MCF 10A (cell line): Measurements from ENCODE around the gene PHKG2. TPM values are rescaled to one million over a fixed set of nuclear protein-coding genes. Genes with fewer than 3 reads are reported as not detected.

Experiments used
- BruUV-seq: library from RNA; stranded (reverse); fragments of 400-500 nt; replicated peaks from 2 replicates; lab custom pipeline; 2021; lab: Mats Ljungman, UMichigan
- CTCF ChIA-PET: fragments of 300-600 bp; sonication (Branson Sonifier 250); formaldehyde crosslinking; extraction: SDS; loops from one replicate; lab custom pipeline; 2021; ENCODE audit warnings: antibody characterized with exemption, inconsistent platforms; lab: Yijun Ruan, JAX
- POLR2A ChIA-PET: fragments of 300-600, 350-650 bp; sonication (Branson Sonifier 250); formaldehyde crosslinking; extraction: SDS; loops from one replicate; lab custom pipeline; 2020; ENCODE audit warnings: antibody characterized with exemption, inconsistent platforms; lab: Yijun Ruan, JAX
- DNase-seq: peaks from one replicate; pipeline ENCODE4 v3.0.0-alpha.2; 2018; ENCODE audit not compliant: unreplicated experiment
- H3K27ac Mint-ChIP-seq: one replicate; pipeline ENCODE4 v1.8.0; 2022; ENCODE audit warnings: mild to moderate bottlenecking, low read depth, mixed read lengths; ENCODE audit not compliant: unreplicated experiment
- H3K27me3 Mint-ChIP-seq: one replicate; pipeline ENCODE4 v1.8.0; 2022; ENCODE audit warnings: mixed read lengths; ENCODE audit not compliant: insufficient read depth, unreplicated experiment
- H3K36me3 Mint-ChIP-seq: one replicate; pipeline ENCODE4 v1.8.0; 2022; ENCODE audit warnings: mild to moderate bottlenecking, moderate library complexity, mixed read lengths; ENCODE audit not compliant: insufficient read depth, unreplicated experiment
- H3K4me1 Mint-ChIP-seq: one replicate; pipeline ENCODE4 v1.8.0; 2022; ENCODE audit warnings: mixed read lengths; ENCODE audit not compliant: insufficient read depth, unreplicated experiment
- H3K4me3 Mint-ChIP-seq: one replicate; pipeline ENCODE4 v1.8.0; 2022; ENCODE audit warnings: mild to moderate bottlenecking, moderate library complexity, mixed read lengths; ENCODE audit not compliant: unreplicated experiment
- H3K9me3 Mint-ChIP-seq: one replicate; pipeline ENCODE4 v1.8.0; 2022; ENCODE audit warnings: mixed read lengths; ENCODE audit not compliant: unreplicated experiment
- intact Hi-C: fragments of 100-400 bp; cut with micrococcal nuclease; formaldehyde crosslinking; loops from 2 replicates; pipeline ENCODE4 v1.14.1; 2022
- total RNA-seq: library from RNA; stranded (reverse); gene quantifications from 2 replicates; pipeline ENCODE4 v1.2.3, GENCODE V29; 2022
- TF ChIP-seq, protein P1 (sequence below): fragments of 200-600 bp; IDR thresholded peaks from one replicate; pipeline ENCODE4 v1.8.0; 2022; ENCODE audit warnings: antibody characterized with exemption, mild to moderate bottlenecking; ENCODE audit not compliant: unreplicated experiment

Gene PHKG2
- total RNA-seq, 1 experiment from 2014 or later, result 28.4 TPM

DNA sequence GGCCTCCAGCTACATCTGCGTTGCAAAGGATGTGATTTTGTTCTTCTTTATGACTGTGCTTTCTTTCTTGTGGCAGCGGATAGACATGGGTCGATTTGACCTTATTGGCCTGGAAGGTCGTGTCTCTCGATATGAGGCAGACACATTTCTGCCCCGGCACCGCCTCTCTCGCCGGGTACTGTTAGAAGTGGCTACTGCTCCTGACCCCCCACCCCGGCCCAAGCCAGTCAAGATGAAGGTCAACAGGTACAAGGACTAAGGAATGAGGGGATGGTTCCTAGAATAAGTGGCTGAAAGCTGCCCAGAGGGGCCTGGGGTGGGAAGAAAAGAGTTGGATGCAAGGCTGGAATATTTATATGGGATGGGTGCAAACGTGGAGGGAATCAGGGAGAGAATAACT lies 28.1 kb upstream of the PHKG2 start:
- H3K9me3 Mint-ChIP-seq, result no peaks in the 10 kb centered on the region
- POLR2A ChIA-PET, result interaction anchor here (0.8 kb wide), 1 partner anchor 14 kb away, joined by 3 read pairs; no protein-coding TSS in a partner anchor
- no peaks in the 10 kb centered on the region for H3K27me3 Mint-ChIP-seq
- H3K4me3 Mint-ChIP-seq, result no peak overlapping the region
- peaks cover 91% of the 10 kb centered on the region for H3K36me3 Mint-ChIP-seq
- CTCF ChIA-PET, result no interaction called here
- TF ChIP-seq, protein P1, sequence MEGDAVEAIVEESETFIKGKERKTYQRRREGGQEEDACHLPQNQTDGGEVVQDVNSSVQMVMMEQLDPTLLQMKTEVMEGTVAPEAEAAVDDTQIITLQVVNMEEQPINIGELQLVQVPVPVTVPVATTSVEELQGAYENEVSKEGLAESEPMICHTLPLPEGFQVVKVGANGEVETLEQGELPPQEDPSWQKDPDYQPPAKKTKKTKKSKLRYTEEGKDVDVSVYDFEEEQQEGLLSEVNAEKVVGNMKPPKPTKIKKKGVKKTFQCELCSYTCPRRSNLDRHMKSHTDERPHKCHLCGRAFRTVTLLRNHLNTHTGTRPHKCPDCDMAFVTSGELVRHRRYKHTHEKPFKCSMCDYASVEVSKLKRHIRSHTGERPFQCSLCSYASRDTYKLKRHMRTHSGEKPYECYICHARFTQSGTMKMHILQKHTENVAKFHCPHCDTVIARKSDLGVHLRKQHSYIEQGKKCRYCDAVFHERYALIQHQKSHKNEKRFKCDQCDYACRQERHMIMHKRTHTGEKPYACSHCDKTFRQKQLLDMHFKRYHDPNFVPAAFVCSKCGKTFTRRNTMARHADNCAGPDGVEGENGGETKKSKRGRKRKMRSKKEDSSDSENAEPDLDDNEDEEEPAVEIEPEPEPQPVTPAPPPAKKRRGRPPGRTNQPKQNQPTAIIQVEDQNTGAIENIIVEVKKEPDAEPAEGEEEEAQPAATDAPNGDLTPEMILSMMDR, result no peak
- no peak for DNase-seq
- H3K4me1 Mint-ChIP-seq, result peaks cover 18% of the 10 kb centered on the region
- no TSS peak for BruUV-seq
- intact Hi-C loops, result no loop called here
- H3K27ac Mint-ChIP-seq, result no peak overlapping the region

DNA sequence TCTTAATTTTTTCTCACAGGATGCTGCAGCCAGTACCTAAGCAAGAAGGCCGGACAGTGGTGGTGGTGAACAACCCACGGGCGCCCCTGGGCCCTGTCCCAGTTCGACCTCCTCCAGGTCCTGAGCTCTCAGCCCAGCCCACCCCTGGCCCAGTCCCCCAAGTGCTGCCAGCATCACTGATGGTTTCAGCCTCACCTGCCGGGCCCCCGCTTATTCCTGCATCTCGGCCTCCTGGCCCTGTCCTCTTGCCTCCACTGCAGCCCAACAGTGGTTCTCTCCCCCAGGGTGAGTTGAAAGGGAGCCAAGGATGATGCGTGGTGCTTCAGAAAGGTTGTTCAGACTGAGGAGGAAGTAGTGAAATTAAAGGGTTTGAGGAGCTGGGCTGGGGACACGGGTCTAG lies 27.5 kb upstream of the PHKG2 start:
- intact Hi-C loops, result no loop called here
- CTCF ChIA-PET, result no interaction called here
- peak overlapping the region; percentile 51 for H3K27ac Mint-ChIP-seq
- POLR2A ChIA-PET, result no interaction called here
- H3K36me3 Mint-ChIP-seq, result peaks cover 91% of the 10 kb centered on the region
- no peak for DNase-seq
- no peaks in the 10 kb centered on the region for H3K9me3 Mint-ChIP-seq
- no peaks in the 10 kb centered on the region for H3K27me3 Mint-ChIP-seq
- no TSS peak for BruUV-seq
- H3K4me1 Mint-ChIP-seq, result peaks cover 12% of the 10 kb centered on the region
- no peak overlapping the region for H3K4me3 Mint-ChIP-seq
- TF ChIP-seq, protein P1, result no peak

DNA sequence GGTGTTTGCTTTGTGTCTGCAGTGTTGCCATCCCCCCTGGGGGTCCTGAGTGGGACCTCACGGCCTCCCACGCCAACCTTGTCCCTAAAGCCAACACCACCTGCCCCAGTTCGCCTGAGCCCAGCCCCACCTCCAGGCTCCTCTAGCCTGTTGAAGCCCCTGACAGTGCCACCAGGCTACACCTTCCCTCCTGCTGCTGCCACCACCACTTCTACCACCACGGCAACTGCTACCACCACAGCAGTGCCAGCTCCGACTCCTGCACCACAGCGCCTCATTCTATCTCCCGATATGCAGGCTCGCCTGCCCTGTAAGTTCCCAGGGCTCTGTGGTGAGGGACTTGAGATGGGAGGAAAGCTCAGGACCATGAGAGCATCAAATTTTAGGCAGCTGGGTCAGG lies 27.1 kb upstream of the PHKG2 start:
- no peak overlapping the region for H3K4me3 Mint-ChIP-seq
- intact Hi-C loops, result no loop called here
- TF ChIP-seq, protein P1, result no peak
- no peaks in the 10 kb centered on the region for H3K27me3 Mint-ChIP-seq
- H3K27ac Mint-ChIP-seq, result peak overlapping the region; percentile 51
- ChIA-PET CTCF (interaction anchor here (1.1 to 1.6 kb wide), 2 partner anchors 18 to 124 kb away, joined by 3 to 10 read pairs; no protein-coding TSS in a partner anchor), POLR2A (interaction anchor here (1.2 kb wide), 1 partner anchor 19 kb away, joined by 4 read pairs; a partner anchor contains a TSS)
- H3K36me3 Mint-ChIP-seq, result peaks cover 91% of the 10 kb centered on the region
- DNase-seq, result no peak
- no peaks in the 10 kb centered on the region for H3K9me3 Mint-ChIP-seq
- BruUV-seq, result no TSS peak
- peaks cover 8% of the 10 kb centered on the region for H3K4me1 Mint-ChIP-seq

DNA sequence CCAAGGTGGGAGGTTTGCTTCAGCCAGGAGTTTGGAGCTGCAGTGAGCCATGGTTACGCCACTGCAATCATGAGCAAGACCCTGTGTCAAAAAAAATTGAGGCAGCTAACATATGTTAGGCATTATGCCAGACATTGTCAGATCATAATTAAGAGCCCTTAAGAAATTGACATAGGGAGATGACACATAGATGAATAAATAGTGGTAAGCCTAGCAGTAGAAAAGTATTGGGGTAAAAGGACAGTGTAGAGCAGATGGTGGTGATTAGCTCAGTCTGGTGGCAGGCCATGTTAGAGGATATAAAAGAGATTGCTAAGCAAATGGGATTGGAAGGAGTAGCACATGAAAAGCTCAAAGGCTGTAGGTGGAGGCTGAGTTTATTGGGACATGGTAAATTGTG lies 26.6 kb upstream of the PHKG2 start:
- TF ChIP-seq, protein P1, result no peak
- peak overlapping the region; percentile 51 for H3K27ac Mint-ChIP-seq
- H3K9me3 Mint-ChIP-seq, result no peaks in the 10 kb centered on the region
- peaks cover 91% of the 10 kb centered on the region for H3K36me3 Mint-ChIP-seq
- POLR2A ChIA-PET, result interaction anchor here (0.8 to 1.2 kb wide), 2 partner anchors 17 to 19 kb away, joined by 3 to 4 read pairs; a partner anchor contains a TSS
- intact Hi-C loops, result no loop called here
- no TSS peak for BruUV-seq
- CTCF ChIA-PET, result interaction anchor here (1.1 to 1.6 kb wide), 3 partner anchors 19 to 123 kb away, joined by 3 to 10 read pairs (median 5); partner anchors contain the start of gene PHKG2
- H3K4me1 Mint-ChIP-seq, result peaks cover 5% of the 10 kb centered on the region
- no peaks in the 10 kb centered on the region for H3K27me3 Mint-ChIP-seq
- DNase-seq, result no peak
- no peak overlapping the region for H3K4me3 Mint-ChIP-seq
